GM06990 (cell line): Measurements from ENCODE around the gene TRIM41.

Source experiments
- DNase-seq: peaks from one replicate; pipeline ENCODE4 v3.0.0-alpha.2; 2011; ENCODE audit not compliant: insufficient read length; ENCODE audit errors: extremely low read depth
- H3K27me3 ChIP-seq: replicated peaks from 2 replicates; pipeline ENCODE4 v1.6.0; 2011; ENCODE audit warnings: low read length; ENCODE audit not compliant: control insufficient read depth, insufficient read depth
- H3K36me3 ChIP-seq: 2 replicates; pipeline ENCODE4 v1.5.1; 2011; ENCODE audit warnings: low read length; ENCODE audit not compliant: control insufficient read depth, insufficient read depth
- H3K4me3 ChIP-seq: replicated peaks from 2 replicates; pipeline ENCODE4 v1.5.1; 2011; ENCODE audit warnings: low read depth, mild to moderate bottlenecking, control low read depth, low read length
- TF ChIP-seq, protein P1 (sequence below): IDR thresholded peaks from 2 replicates; pipeline ENCODE4 v1.5.1; 2011; ENCODE audit warnings: low read length, control low read depth, mild to moderate bottlenecking, inconsistent platforms; ENCODE audit not compliant: insufficient read depth, poor library complexity, severe bottlenecking

Gene TRIM41

GRCh38 chr5:181187500-181188213 is 35.4 kb upstream of the TRIM41 start:
- DNase-seq: peak; percentile 83
- Histone ChIP-seq H3K4me3 (peak overlapping the region; percentile 50), H3K27me3 (no peaks in the 10 kb centered on the region), H3K36me3 (no peaks in the 10 kb centered on the region)
- TF ChIP-seq, protein P1, sequence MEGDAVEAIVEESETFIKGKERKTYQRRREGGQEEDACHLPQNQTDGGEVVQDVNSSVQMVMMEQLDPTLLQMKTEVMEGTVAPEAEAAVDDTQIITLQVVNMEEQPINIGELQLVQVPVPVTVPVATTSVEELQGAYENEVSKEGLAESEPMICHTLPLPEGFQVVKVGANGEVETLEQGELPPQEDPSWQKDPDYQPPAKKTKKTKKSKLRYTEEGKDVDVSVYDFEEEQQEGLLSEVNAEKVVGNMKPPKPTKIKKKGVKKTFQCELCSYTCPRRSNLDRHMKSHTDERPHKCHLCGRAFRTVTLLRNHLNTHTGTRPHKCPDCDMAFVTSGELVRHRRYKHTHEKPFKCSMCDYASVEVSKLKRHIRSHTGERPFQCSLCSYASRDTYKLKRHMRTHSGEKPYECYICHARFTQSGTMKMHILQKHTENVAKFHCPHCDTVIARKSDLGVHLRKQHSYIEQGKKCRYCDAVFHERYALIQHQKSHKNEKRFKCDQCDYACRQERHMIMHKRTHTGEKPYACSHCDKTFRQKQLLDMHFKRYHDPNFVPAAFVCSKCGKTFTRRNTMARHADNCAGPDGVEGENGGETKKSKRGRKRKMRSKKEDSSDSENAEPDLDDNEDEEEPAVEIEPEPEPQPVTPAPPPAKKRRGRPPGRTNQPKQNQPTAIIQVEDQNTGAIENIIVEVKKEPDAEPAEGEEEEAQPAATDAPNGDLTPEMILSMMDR: no peak

DNA sequence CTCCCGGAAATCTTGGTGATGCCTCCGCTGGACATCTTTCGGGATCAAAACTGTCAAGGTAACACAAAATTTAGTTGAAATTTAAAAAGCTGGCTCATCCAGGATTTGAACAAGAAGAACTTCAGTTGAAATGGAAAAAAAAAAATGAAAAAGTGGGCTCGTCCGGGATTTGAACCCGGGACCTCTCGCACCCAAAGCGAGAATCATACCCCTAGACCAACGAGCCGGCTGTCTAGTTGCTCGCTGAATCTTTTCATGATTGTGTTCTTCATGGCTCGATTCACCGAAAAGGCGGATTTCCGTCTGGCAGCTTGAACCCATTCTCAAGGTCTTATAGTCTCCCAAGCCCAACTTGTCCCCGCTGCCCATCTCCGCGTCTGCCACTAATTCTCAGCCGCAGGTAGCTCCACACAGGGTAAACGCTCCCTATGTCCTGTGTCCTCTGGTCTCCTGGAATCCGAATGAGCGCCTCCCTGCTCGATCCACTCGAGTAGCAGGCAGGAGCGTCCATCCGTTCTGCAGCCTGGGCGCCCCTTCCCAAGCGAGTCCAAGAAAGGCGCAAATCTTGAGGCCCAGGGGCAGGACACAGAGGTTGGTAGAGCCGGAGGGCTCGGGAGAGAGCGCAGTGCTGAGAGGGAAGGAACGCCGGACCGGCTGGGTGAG is 34.2 kb upstream of the TRIM41 start:
- Histone ChIP-seq H3K4me3 (peak overlapping the region; percentile 76), H3K27me3 (no peaks in the 10 kb centered on the region), H3K36me3 (no peaks in the 10 kb centered on the region)
- DNase-seq: peak; percentile 79
- TF ChIP-seq, protein P1: no peak

GRCh38 chr5:181189363-181189961 is 33.6 kb upstream of the TRIM41 start:
- TF ChIP-seq, protein P1: no peak
- no peaks in the 10 kb centered on the region for H3K36me3 ChIP-seq
- H3K27me3 ChIP-seq: no peaks in the 10 kb centered on the region
- peak overlapping the region; percentile 76 for H3K4me3 ChIP-seq
- DNase-seq: no peak

- peak overlapping the region; percentile 76 for H3K4me3 ChIP-seq
- DNase-seq: peak; percentile 62
- TF ChIP-seq, protein P1: no peak
- H3K36me3 ChIP-seq: no peaks in the 10 kb centered on the region
- no peaks in the 10 kb centered on the region for H3K27me3 ChIP-seq
These were observed 32.9 kb upstream of the TRIM41 start for GRCh38 chr5:181189962-181190710.

GRCh38 chr5:181190711-181191525 is 32.2 kb upstream of the TRIM41 start:
- no peaks in the 10 kb centered on the region for H3K27me3 ChIP-seq
- TF ChIP-seq, protein P1: peak; percentile 50
- peak; percentile 76 for DNase-seq
- peak overlapping the region; percentile 76 for H3K4me3 ChIP-seq
- no peaks in the 10 kb centered on the region for H3K36me3 ChIP-seq
